Gastrocnemius medialis (tissue), 4 donors: Measurements from ENCODE around the gene UNC13A. TPM values are rescaled to one million over a fixed set of nuclear protein-coding genes. Genes with fewer than 3 reads are reported as not detected.
A peak's percentile ranks its signal among the peaks of the same experiment; 100 is the strongest.

Experiments
- ATAC-seq, 2 donors: fragments of 150-250 bp; one replicate each; pipeline ENCODE4 v1.9.1; 2016
- DNase-seq, 2 donors: peaks; one replicate each; pipeline ENCODE4 v3.0.0-alpha.2; 2019
- H3K27ac ChIP-seq, 4 donors: fragments of 200-600 bp; sonication (generic); 1 replicate in 1 of 4; 2 replicates in 3 of 4; pipeline ENCODE4 v1.5.1; 2016 to 2018; ENCODE audit warnings: mild to moderate bottlenecking in 2 of 4, moderate library complexity in 1 of 4
- H3K27me3 ChIP-seq, 3 donors: fragments of 200-600 bp; sonication (generic) in 2 of 3; 1 replicate in 1 of 3; 2 replicates in 2 of 3; pipeline versions ENCODE4 v1.5.1 to v1.6.0; 2016 to 2019; ENCODE audit warnings: mild to moderate bottlenecking in 1 of 3, moderate library complexity in 1 of 3
- H3K36me3 ChIP-seq, 2 donors: fragments of 200-600 bp; sonication (generic) in 1 of 2; one replicate each; pipeline ENCODE4 v1.5.1; 2017 to 2018
- H3K4me1 ChIP-seq, 2 donors: fragments of 200-600 bp; sonication (generic) in 1 of 2; one replicate each; pipeline ENCODE4 v1.5.1; 2016 to 2017; ENCODE audit warnings: mild to moderate bottlenecking in 2 of 2
- H3K4me3 ChIP-seq, 4 donors: fragments of 200-600 bp; sonication (generic) in 3 of 4; 1 replicate in 1 of 4; 2 replicates in 3 of 4; pipeline ENCODE4 v1.5.1; 2016 to 2019; ENCODE audit warnings: mild to moderate bottlenecking in 2 of 4
- H3K9me3 ChIP-seq, 3 donors: fragments of 200-600 bp; sonication (generic) in 2 of 3; 1 replicate in 1 of 3; 2 replicates in 2 of 3; pipeline ENCODE4 v1.5.1; 2016 to 2019
- CTCF ChIP-seq, 5 experiments: fragments of 450-650 bp in 3 of 5; fragments of 200-600 bp in 2 of 5; sonication (generic) in 2 of 5; IDR thresholded peaks in 4 of 5; conservative IDR thresholded peaks in 1 of 5; 1 replicate in 4 of 5; 2 replicates in 1 of 5; pipeline ENCODE4 v1.5.1; 2016 to 2019; ENCODE audit warnings: antibody characterized with exemption in 5 of 5, mild to moderate bottlenecking in 3 of 5, moderate library complexity in 3 of 5
- POLR2A ChIP-seq, 2 donors: fragments of 450-650 bp; IDR thresholded peaks; one replicate each; pipeline ENCODE4 v1.6.1; 2017; ENCODE audit warnings: antibody characterized with exemption in 2 of 2, mild to moderate bottlenecking in 2 of 2, moderate library complexity in 2 of 2
- in situ Hi-C, 4 donors: fragments of 200-750 bp; cut with MboI; loops; one replicate each; pipeline versions ENCODE4 v1.15.0 to v1.8.0; 2017; ENCODE audit warnings: low sequenced_read_pairs in 4 of 4
- intact Hi-C: fragments of 100-400 bp; cut with DNase I; formaldehyde crosslinking; loops from one replicate; pipeline ENCODE4 v1.15.1; 2023; ENCODE audit warnings: low total_unique reads
- total RNA-seq, 4 donors: library from RNA; depleted of rRNA; stranded (reverse); fragments of >200 nt; gene quantifications; one replicate each; pipeline versions ENCODE4 v1.1.0 to v1.2.3, GENCODE V29; 2016

UNC13A gene
- total RNA-seq, 4 donors from 2014 or later: not detected

- Histone ChIP-seq H3K36me3 (peaks cover 0 to 55% of the 10 kb centered on the region in 2 donors), H3K27me3 (no peaks in the 10 kb centered on the region), H3K9me3 (no peaks in the 10 kb centered on the region), H3K4me1 (no peaks in the 10 kb centered on the region), H3K27ac (no peak overlapping the region), H3K4me3 (no peak overlapping the region)
- intact Hi-C loops: no loop called here
- in situ Hi-C loops: loop anchor here in 1 of 4 donors (10.0 kb wide), 1 partner anchor 123 kb away; no protein-coding TSS in a partner anchor
- ATAC-seq (no peak), DNase-seq (no peak)
- no peak for TF ChIP-seq CTCF (IDR thresholded peaks at IDR 0.05 in 4 of 5, conservative IDR thresholded peaks at IDR 0.05 in 1 of 5)
- no peak for TF ChIP-seq POLR2A (IDR thresholded peaks at IDR 0.05)
These were observed 110.6 kb downstream of the UNC13A start for GRCh38 chr19:17577457-17578097.

GRCh38 chr19:17576758-17577456 is 111.2 kb downstream of the UNC13A start:
- intact Hi-C loops: no loop called here

GRCh38 chr19:17575871-17576757 is 112.0 kb downstream of the UNC13A start:
- peaks cover 0 to 56% of the 10 kb centered on the region in 2 donors for H3K36me3 ChIP-seq
- no peak overlapping the region for H3K4me3 ChIP-seq
- H3K27me3 ChIP-seq: no peaks in the 10 kb centered on the region
- no peak for DNase-seq
- no peak for TF ChIP-seq POLR2A (IDR thresholded peaks at IDR 0.05)
- TF ChIP-seq CTCF (IDR thresholded peaks at IDR 0.05 in 4 of 5, conservative IDR thresholded peaks at IDR 0.05 in 1 of 5): no peak
- H3K4me1 ChIP-seq: no peaks in the 10 kb centered on the region
- in situ Hi-C loops: loop anchor here in 1 of 4 donors (10.0 kb wide), 1 partner anchor 121 kb away; no protein-coding TSS in a partner anchor
- H3K27ac ChIP-seq: no peak overlapping the region
- intact Hi-C loops: loop anchor here (2.0 kb wide), 1 partner anchor 37 kb away; no protein-coding TSS in a partner anchor
- no peaks in the 10 kb centered on the region for H3K9me3 ChIP-seq
- ATAC-seq: no peak

More at GRCh38 chr19:17576758-17577456, 111.2 kb downstream of the UNC13A start:
- DNase-seq: peak in 1 of 2 donors; percentile 38
- H3K9me3 ChIP-seq: no peaks in the 10 kb centered on the region
- TF ChIP-seq POLR2A (IDR thresholded peaks at IDR 0.05): no peak
- H3K4me1 ChIP-seq: no peaks in the 10 kb centered on the region
- no peaks in the 10 kb centered on the region for H3K27me3 ChIP-seq
- peaks cover 0 to 55% of the 10 kb centered on the region in 2 donors for H3K36me3 ChIP-seq
- ATAC-seq: no peak
- no peak overlapping the region for H3K27ac ChIP-seq
- in situ Hi-C loops: loop anchor here in 1 of 4 donors (10.0 kb wide), 1 partner anchor 122 kb away; no protein-coding TSS in a partner anchor
- no peak overlapping the region for H3K4me3 ChIP-seq

- TF ChIP-seq CTCF (IDR thresholded peaks at IDR 0.05 in 4 of 5, conservative IDR thresholded peaks at IDR 0.05 in 1 of 5): no peak
- Histone ChIP-seq H3K27ac (no peak overlapping the region), H3K27me3 (no peaks in the 10 kb centered on the region), H3K36me3 (peaks cover 0 to 68% of the 10 kb centered on the region in 2 donors), H3K9me3 (no peaks in the 10 kb centered on the region), H3K4me3 (no peak overlapping the region), H3K4me1 (no peaks in the 10 kb centered on the region)
- in situ Hi-C loops: loop anchor here in 1 of 4 donors (10.0 kb wide), 1 partner anchor 118 kb away; no protein-coding TSS in a partner anchor
- intact Hi-C loops: no loop called here
- no peak for DNase-seq
- ATAC-seq: no peak
These were observed 115.5 kb downstream of the UNC13A start for GRCh38 chr19:17572638-17573037.
